T-helper 17 cell (primary cell): ENCODE measurements around the gene PTMA. TPM values are rescaled to one million over a fixed set of nuclear protein-coding genes. Genes with fewer than 3 reads are reported as not detected.

Source experiments
- ATAC-seq: fragments of 150-1000 bp; cut with Tn5 transposase; 2 replicates; pipeline ENCODE4 v1.10.0; 2021; ENCODE audit warnings: mild to moderate bottlenecking, moderate library complexity
- DNase-seq, 3 donors: peaks; one replicate each; pipeline versions ENCODE4 v3.0.0 to v3.0.0-alpha.2; 2020 to 2021
- H3K9me3 ChIP-seq: one replicate; pipeline ENCODE4 v1.7.0; 2013; ENCODE audit warnings: low read length, mild to moderate bottlenecking; ENCODE audit not compliant: control insufficient read depth, poor library complexity, severe bottlenecking
- H3K27ac Mint-ChIP-seq: one replicate; pipeline ENCODE4 v1.8.0; 2022; ENCODE audit warnings: mild to moderate bottlenecking, moderate library complexity, mixed read lengths
- H3K27me3 Mint-ChIP-seq: one replicate; pipeline ENCODE4 v1.8.0; 2022; ENCODE audit warnings: mixed read lengths
- H3K36me3 Mint-ChIP-seq: one replicate; pipeline ENCODE4 v1.8.0; 2022; ENCODE audit warnings: low read depth, mixed read lengths
- H3K4me1 Mint-ChIP-seq: one replicate; pipeline ENCODE4 v1.8.0; 2022; ENCODE audit warnings: mild to moderate bottlenecking, mixed read lengths
- H3K4me3 Mint-ChIP-seq: one replicate; pipeline ENCODE4 v1.8.0; 2022; ENCODE audit warnings: mild to moderate bottlenecking, moderate library complexity, mixed read lengths
- total RNA-seq, 4 donors: library from RNA in 2 of 4; stranded (reverse) in 2 of 4; gene quantifications; one replicate each; pipeline ENCODE4 v1.2.3 and lab custom pipeline; 2022 to 2026

The PTMA gene
- total RNA-seq, 2 donors from 2014 or later, result 1,121 to 1,256 TPM

GRCh38 chr2:231667496-231667895 lies 40.8 kb upstream of the PTMA start:
- no peak for DNase-seq
- H3K36me3 Mint-ChIP-seq, result no peaks in the 10 kb centered on the region
- no peaks in the 10 kb centered on the region for H3K4me1 Mint-ChIP-seq
- no peak overlapping the region for H3K27ac Mint-ChIP-seq
- H3K9me3 ChIP-seq, result no peaks in the 10 kb centered on the region
- no peak overlapping the region for H3K4me3 Mint-ChIP-seq
- ATAC-seq, result no peak
- H3K27me3 Mint-ChIP-seq, result no peaks in the 10 kb centered on the region

GRCh38 chr2:231668981-231669380 lies 39.3 kb upstream of the PTMA start:
- Mint-ChIP-seq H3K27me3 (no peaks in the 10 kb centered on the region), H3K4me1 (no peaks in the 10 kb centered on the region), H3K36me3 (no peaks in the 10 kb centered on the region), H3K27ac (no peak overlapping the region), H3K4me3 (no peak overlapping the region)
- no peaks in the 10 kb centered on the region for H3K9me3 ChIP-seq
- no peak for DNase-seq
- no peak for ATAC-seq

GRCh38 chr2:231671270-231672050 lies 36.9 kb upstream of the PTMA start:
- ATAC-seq, result peak; percentile 15
- no peaks in the 10 kb centered on the region for H3K36me3 Mint-ChIP-seq
- H3K27ac Mint-ChIP-seq, result no peak overlapping the region
- no peaks in the 10 kb centered on the region for H3K27me3 Mint-ChIP-seq
- H3K9me3 ChIP-seq, result no peaks in the 10 kb centered on the region
- DNase-seq, result no peak
- no peaks in the 10 kb centered on the region for H3K4me1 Mint-ChIP-seq
- no peak overlapping the region for H3K4me3 Mint-ChIP-seq

- Mint-ChIP-seq H3K27ac (peak overlapping the region; percentile 21), H3K27me3 (no peaks in the 10 kb centered on the region), H3K36me3 (peaks cover 2% of the 10 kb centered on the region), H3K4me1 (peaks cover 3% of the 10 kb centered on the region), H3K4me3 (no peak overlapping the region)
- ATAC-seq (peak; percentile 63), DNase-seq (no peak)
- H3K9me3 ChIP-seq, result no peaks in the 10 kb centered on the region
These were observed 35.5 kb upstream of the PTMA start for GRCh38 chr2:231672617-231673347.

GRCh38 chr2:231673348-231673770 lies 35.0 kb upstream of the PTMA start:
- Mint-ChIP-seq H3K27me3 (no peaks in the 10 kb centered on the region), H3K4me3 (no peak overlapping the region), H3K4me1 (peaks cover 4% of the 10 kb centered on the region), H3K27ac (no peak overlapping the region), H3K36me3 (peaks cover 2% of the 10 kb centered on the region)
- ATAC-seq, result no peak
- DNase-seq, result no peak
- H3K9me3 ChIP-seq, result no peaks in the 10 kb centered on the region

GRCh38 chr2:231674587-231675338 lies 33.6 kb upstream of the PTMA start:
- no peaks in the 10 kb centered on the region for H3K9me3 ChIP-seq
- Mint-ChIP-seq H3K36me3 (peaks cover 2% of the 10 kb centered on the region), H3K4me1 (peaks cover 4% of the 10 kb centered on the region), H3K4me3 (no peak overlapping the region), H3K27me3 (no peaks in the 10 kb centered on the region), H3K27ac (no peak overlapping the region)
- ATAC-seq (peak; percentile 59), DNase-seq (peak in 2 of 3 donors; percentile 27 to 46)

GRCh38 chr2:231676243-231676642 lies 32.1 kb upstream of the PTMA start:
- no peak overlapping the region for H3K27ac Mint-ChIP-seq
- ATAC-seq, result no peak
- no peaks in the 10 kb centered on the region for H3K9me3 ChIP-seq

GRCh38 chr2:231677632-231678104 lies 30.7 kb upstream of the PTMA start:
- Mint-ChIP-seq H3K4me3 (peak overlapping the region; percentile 74), H3K27me3 (peaks cover 14% of the 10 kb centered on the region), H3K4me1 (peaks cover 7% of the 10 kb centered on the region), H3K27ac (peak overlapping the region; percentile 43), H3K36me3 (peaks cover 10% of the 10 kb centered on the region)
- H3K9me3 ChIP-seq, result no peaks in the 10 kb centered on the region
- peak; percentile 79 for ATAC-seq
- peak; percentile 52 to 77 (median 72) for DNase-seq

More at GRCh38 chr2:231676243-231676642, 32.1 kb upstream of the PTMA start:
- peaks cover 4% of the 10 kb centered on the region for H3K4me1 Mint-ChIP-seq
- H3K4me3 Mint-ChIP-seq, result no peak overlapping the region
- H3K36me3 Mint-ChIP-seq, result peaks cover 2% of the 10 kb centered on the region
- DNase-seq, result no peak
- H3K27me3 Mint-ChIP-seq, result peaks cover under 1% of the 10 kb centered on the region

- Mint-ChIP-seq H3K36me3 (peaks cover 11% of the 10 kb centered on the region), H3K4me3 (peak overlapping the region; percentile 12), H3K4me1 (peaks cover 7% of the 10 kb centered on the region), H3K27ac (no peak overlapping the region), H3K27me3 (peaks cover 22% of the 10 kb centered on the region)
- H3K9me3 ChIP-seq, result no peaks in the 10 kb centered on the region
- DNase-seq (no peak), ATAC-seq (no peak)
These were observed 28.4 kb upstream of the PTMA start for GRCh38 chr2:231679908-231680284.

GRCh38 chr2:231680285-231680991 lies 27.9 kb upstream of the PTMA start:
- DNase-seq, result no peak

GRCh38 chr2:231680992-231681852 lies 27.1 kb upstream of the PTMA start:
- no peak for DNase-seq
- ATAC-seq, result no peak
- H3K9me3 ChIP-seq, result no peaks in the 10 kb centered on the region
- Mint-ChIP-seq H3K27me3 (peaks cover 22% of the 10 kb centered on the region), H3K27ac (no peak overlapping the region), H3K4me1 (peaks cover 7% of the 10 kb centered on the region), H3K4me3 (no peak overlapping the region), H3K36me3 (peaks cover 11% of the 10 kb centered on the region)

More at GRCh38 chr2:231680285-231680991, 27.9 kb upstream of the PTMA start:
- H3K4me1 Mint-ChIP-seq, result peaks cover 7% of the 10 kb centered on the region
- peaks cover 11% of the 10 kb centered on the region for H3K36me3 Mint-ChIP-seq
- ATAC-seq, result no peak
- no peaks in the 10 kb centered on the region for H3K9me3 ChIP-seq
- peak overlapping the region; percentile 12 for H3K4me3 Mint-ChIP-seq
- peaks cover 22% of the 10 kb centered on the region for H3K27me3 Mint-ChIP-seq
- no peak overlapping the region for H3K27ac Mint-ChIP-seq
